Thymus (tissue), 11 donors: Measurements from ENCODE around the gene MED12. TPM values are rescaled to one million over a fixed set of nuclear protein-coding genes. Genes with fewer than 3 reads are reported as not detected.

Source experiments
- DNase-seq, 9 donors: peaks; one replicate each; pipeline ENCODE4 v3.0.0-alpha.2; 2013; ENCODE audit warnings: low spot score in 9 of 9, low read depth in 6 of 9, missing footprints in 1 of 9
- H3K27ac ChIP-seq, 2 donors: one replicate each; pipeline ENCODE4 v1.5.1; 2013; ENCODE audit warnings: control low read depth in 1 of 2, low read depth in 1 of 2, low read length in 1 of 2, mild to moderate bottlenecking in 1 of 2, moderate library complexity in 1 of 2
- H3K27me3 ChIP-seq, 2 donors: one replicate each; pipeline ENCODE4 v1.5.1; 2013; ENCODE audit warnings: low read length in 1 of 2; ENCODE audit not compliant: control insufficient read depth in 2 of 2, insufficient read depth in 1 of 2
- H3K36me3 ChIP-seq, 2 donors: one replicate each; pipeline ENCODE4 v1.5.1; 2013; ENCODE audit warnings: low read length in 1 of 2, mild to moderate bottlenecking in 1 of 2, moderate library complexity in 1 of 2; ENCODE audit not compliant: control insufficient read depth in 2 of 2, insufficient read depth in 2 of 2
- H3K4me1 ChIP-seq, 2 donors: one replicate each; pipeline ENCODE4 v1.5.1; 2013; ENCODE audit warnings: low read length in 2 of 2; ENCODE audit not compliant: control insufficient read depth in 2 of 2, insufficient read depth in 2 of 2
- H3K4me3 ChIP-seq, 2 donors: one replicate each; pipeline ENCODE4 v1.5.1; 2013; ENCODE audit warnings: low read length in 2 of 2, control low read depth in 1 of 2, mild to moderate bottlenecking in 1 of 2
- H3K9me3 ChIP-seq, 2 donors: one replicate each; pipeline ENCODE4 v1.5.1; 2013; ENCODE audit warnings: low read length in 1 of 2, mild to moderate bottlenecking in 1 of 2; ENCODE audit not compliant: control insufficient read depth in 2 of 2, insufficient read depth in 1 of 2
- WGBS: extraction: QIAGEN DNeasy Blood & Tissue Kit; methylation state at CpG from one replicate; pipeline ENCODE4 v1.1.7; 2013; 5-methylcytosine and 5-hydroxymethylcytosine counted together
- polyA plus RNA-seq: library from polyadenylated mRNA; stranded (reverse); fragments of 200-250 nt; gene quantifications from one replicate; pipeline ENCODE4 v1.2.3, GENCODE V29; 2013
- total RNA-seq: library from RNA; stranded (reverse); fragments of 120-200 nt; gene quantifications from one replicate; pipeline ENCODE4 v1.2.4, GENCODE V29; 2013
- donor health status: healthy.

The MED12 gene
- total and polyA plus RNA-seq, 2 donors, result 9.3 to 11.0 TPM

GRCh38 chrX:71117358-71117757 is 1.0 kb upstream of the MED12 start:
- Histone ChIP-seq H3K4me1 (peaks cover 9 to 25% of the 10 kb centered on the region in 2 donors), H3K27ac (no peak overlapping the region), H3K9me3 (no peaks in the 10 kb centered on the region), H3K4me3 (no peak overlapping the region), H3K36me3 (peaks cover 15 to 26% of the 10 kb centered on the region in 2 donors), H3K27me3 (no peaks in the 10 kb centered on the region)
- DNase-seq, result no peak
- 96% methylated on average over 10 of the region's 10 CpGs for WGBS

DNA sequence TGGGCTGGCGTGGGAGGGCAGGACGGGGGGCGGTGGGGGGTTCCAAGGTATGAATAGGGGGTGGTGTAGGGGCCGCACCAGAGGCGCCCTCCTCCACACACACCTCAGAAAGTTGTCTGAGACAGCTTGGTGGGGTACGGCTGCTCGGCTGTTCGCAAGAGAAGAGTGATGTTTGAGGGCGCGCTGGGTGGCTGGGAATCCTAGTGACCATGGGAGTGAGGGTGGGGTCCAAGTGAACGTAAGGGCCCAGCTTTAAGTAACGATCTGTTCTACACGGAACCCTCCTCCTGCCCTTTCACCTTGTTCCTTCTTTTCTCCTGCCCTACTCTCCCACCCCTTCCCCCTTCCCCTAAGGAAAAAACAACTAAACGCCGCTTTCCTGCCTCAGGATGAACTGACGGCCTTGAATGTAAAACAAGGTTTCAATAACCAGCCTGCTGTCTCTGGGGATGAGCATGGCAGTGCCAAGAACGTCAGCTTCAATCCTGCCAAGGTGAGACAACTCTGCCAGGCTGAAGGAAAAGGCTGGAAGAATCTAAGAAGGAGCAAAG is 664 bp downstream of the MED12 start:
- Histone ChIP-seq H3K36me3 (peaks cover 27 to 43% of the 10 kb centered on the region in 2 donors), H3K27ac (peak overlapping the region; percentile 72 to 74), H3K9me3 (no peaks in the 10 kb centered on the region), H3K4me3 (peak overlapping the region; percentile 68 to 83), H3K4me1 (peaks cover 8 to 14% of the 10 kb centered on the region in 2 donors), H3K27me3 (no peaks in the 10 kb centered on the region)
- WGBS, result 8% methylated on average over 17 of the region's 17 CpGs
- DNase-seq, result no peak

DNA sequence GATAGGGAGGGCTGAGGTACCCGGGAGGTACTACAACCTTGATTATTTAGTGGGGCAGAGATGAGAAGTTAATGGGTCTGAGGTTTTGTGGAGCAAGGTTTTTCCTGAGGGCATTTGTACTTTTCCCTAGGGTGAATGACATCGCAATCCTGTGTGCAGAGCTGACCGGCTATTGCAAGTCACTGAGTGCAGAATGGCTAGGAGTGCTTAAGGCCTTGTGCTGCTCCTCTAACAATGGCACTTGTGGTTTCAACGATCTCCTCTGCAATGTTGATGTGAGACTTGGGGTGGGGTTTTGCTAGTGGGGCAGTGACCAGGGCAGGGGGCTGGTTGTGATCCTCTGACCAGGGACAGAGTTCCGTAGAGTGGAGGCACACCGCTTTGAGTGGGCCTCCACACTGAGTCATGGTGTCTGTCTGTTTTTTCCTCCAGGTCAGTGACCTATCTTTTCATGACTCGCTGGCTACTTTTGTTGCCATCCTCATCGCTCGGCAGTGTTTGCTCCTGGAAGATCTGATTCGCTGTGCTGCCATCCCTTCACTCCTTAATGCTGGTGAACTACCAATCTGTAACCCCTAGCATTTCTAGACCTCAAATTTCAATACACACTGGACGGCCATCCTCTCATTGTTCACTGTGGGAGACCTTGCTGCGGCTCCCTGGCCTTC is 9.9 kb downstream of the MED12 start:
- no peak for DNase-seq
- H3K4me3 ChIP-seq, result no peak overlapping the region
- H3K27me3 ChIP-seq, result no peaks in the 10 kb centered on the region
- H3K27ac ChIP-seq, result no peak overlapping the region
- WGBS, result 94% methylated on average over 12 of the region's 12 CpGs
- peaks cover 82 to 88% of the 10 kb centered on the region in 2 donors for H3K36me3 ChIP-seq
- peaks cover 0 to 5% of the 10 kb centered on the region in 2 donors for H3K4me1 ChIP-seq
- no peaks in the 10 kb centered on the region for H3K9me3 ChIP-seq

DNA sequence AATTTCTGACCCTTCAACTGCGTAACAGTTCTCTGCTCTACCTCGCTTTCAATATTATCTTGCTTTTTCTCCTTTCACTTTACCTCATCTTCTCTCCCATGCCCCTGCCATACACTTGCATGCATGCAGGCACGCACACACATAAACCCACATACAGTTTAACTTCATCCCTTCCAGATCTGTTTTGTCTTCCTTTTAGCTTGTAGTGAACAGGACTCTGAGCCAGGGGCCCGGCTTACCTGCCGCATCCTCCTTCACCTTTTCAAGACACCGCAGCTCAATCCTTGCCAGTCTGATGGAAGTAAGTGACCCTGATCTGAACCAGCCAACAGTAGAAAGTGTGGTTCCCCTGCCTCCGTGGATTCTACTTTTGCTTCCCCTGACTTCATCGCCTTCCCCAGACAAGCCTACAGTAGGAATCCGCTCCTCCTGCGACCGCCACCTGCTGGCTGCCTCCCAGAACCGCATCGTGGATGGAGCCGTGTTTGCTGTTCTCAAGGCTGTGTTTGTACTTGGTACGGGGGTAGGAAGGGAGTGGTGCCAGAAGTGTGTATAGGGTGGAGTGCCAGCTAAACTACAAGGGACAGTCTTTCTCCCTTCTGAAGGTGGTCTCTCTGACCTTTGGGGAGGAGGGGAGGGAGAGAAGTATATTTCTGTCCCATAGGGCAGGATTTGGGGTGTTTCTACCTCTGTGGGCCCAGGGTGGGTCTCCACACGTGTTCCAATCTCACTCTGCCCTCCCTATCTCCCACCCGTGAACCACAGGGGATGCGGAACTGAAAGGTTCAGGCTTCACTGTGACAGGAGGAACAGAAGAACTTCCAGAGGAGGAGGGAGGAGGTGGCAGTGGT is 10.7 kb downstream of the MED12 start:
- no peaks in the 10 kb centered on the region for H3K27me3 ChIP-seq
- H3K4me3 ChIP-seq, result no peak overlapping the region
- peaks cover 82 to 84% of the 10 kb centered on the region in 2 donors for H3K36me3 ChIP-seq
- H3K27ac ChIP-seq, result peak overlapping the region in 1 of 2 donors; percentile 42
- H3K9me3 ChIP-seq, result no peaks in the 10 kb centered on the region
- peaks cover 0 to 5% of the 10 kb centered on the region in 2 donors for H3K4me1 ChIP-seq
- 43% methylated on average over 18 of the region's 18 CpGs for WGBS
- peak in 7 of 9 donors; percentile 45 to 86 (median 65) for DNase-seq

DNA sequence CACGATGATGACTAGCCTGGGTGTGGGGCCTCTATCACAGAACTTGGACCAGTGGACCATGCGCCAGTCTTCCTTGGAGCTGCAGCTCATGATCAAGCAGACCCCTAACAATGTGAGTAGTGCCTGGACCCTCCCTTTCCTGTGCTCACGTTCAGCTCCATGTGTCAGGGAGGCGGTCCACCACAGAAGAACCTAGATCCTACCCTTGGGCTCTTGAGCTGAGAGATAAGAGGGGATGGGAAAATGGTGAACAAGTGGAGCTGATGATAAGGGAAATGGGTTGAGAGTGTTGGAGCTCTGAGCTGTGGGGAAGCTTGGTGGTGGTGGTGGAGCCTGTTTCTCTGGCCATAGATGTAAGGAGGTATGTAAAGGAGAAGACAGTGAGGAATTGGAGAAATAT is 13.1 kb downstream of the MED12 start:
- H3K27me3 ChIP-seq, result no peaks in the 10 kb centered on the region
- H3K4me3 ChIP-seq, result no peak overlapping the region
- no peak overlapping the region for H3K27ac ChIP-seq
- 99% methylated on average over 4 of the region's 4 CpGs for WGBS
- H3K4me1 ChIP-seq, result peaks cover 0 to 5% of the 10 kb centered on the region in 2 donors
- H3K9me3 ChIP-seq, result no peaks in the 10 kb centered on the region
- peaks cover 79 to 84% of the 10 kb centered on the region in 2 donors for H3K36me3 ChIP-seq
- no peak for DNase-seq

GRCh38 chrX:71140440-71140839 is 22.0 kb downstream of the MED12 start:
- Histone ChIP-seq H3K27ac (peak overlapping the region in 1 of 2 donors; percentile 24), H3K27me3 (no peaks in the 10 kb centered on the region), H3K4me1 (peaks cover 0 to 7% of the 10 kb centered on the region in 2 donors), H3K9me3 (no peaks in the 10 kb centered on the region), H3K36me3 (peaks cover 47 to 56% of the 10 kb centered on the region in 2 donors), H3K4me3 (no peak overlapping the region)
- DNase-seq, result no peak
- 96% methylated on average over 6 of the region's 6 CpGs for WGBS

DNA sequence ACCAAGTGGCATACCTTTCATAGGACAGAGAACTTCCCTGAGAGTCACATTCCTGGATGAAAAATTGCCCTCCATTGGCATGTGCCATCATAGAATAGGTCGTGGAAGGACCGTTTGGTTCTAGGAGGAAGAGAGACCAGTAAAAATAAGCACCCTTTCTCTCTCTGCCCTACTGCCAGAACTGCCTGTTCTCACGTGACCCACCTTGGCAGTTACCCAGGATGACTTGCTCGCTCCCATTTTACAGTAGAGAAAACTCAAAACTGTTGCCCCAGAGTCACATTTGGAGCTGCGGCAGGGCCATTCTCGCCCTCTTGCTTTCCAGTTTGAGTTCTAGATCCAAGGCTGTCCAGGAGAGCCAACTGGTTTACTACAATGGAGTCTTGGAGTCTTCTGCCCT is 25.1 kb downstream of the MED12 start:
- no peak for DNase-seq
- whole genome bisulfite sequencing, result 88% methylated on average over 6 of the region's 6 CpGs
- Histone ChIP-seq H3K27me3 (no peaks in the 10 kb centered on the region), H3K9me3 (no peaks in the 10 kb centered on the region), H3K4me3 (no peak overlapping the region), H3K4me1 (peaks cover 0 to 19% of the 10 kb centered on the region in 2 donors), H3K27ac (no peak overlapping the region), H3K36me3 (peaks cover 22 to 28% of the 10 kb centered on the region in 2 donors)

DNA sequence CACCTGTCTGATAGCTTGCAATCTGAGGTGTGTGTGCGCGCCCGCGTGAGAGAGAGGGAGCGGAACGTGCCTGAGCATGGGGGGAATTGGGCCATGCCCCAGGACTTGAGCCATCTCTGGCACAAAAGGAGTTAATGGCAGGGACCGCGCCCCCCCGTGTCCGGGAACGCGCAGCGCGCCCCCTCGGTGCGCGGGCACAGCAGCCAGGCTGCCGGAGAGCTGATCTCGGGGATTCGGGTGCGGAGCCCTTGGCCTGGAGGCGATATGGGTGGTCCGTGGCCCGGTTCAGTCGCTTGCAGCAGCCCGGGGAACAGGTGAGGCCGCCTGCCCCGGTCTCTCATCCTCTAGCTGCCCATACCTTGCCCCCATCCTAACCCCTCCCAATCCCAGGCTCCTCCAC is 26.3 kb downstream of the MED12 start, which contains the start of gene NLGN3:
Gene NLGN3, plus strand, starts transcription at position 191 of the 400 bp plus-strand sequence. CDS start 2,909 bp downstream, outside the sequence.
- H3K9me3 ChIP-seq, result no peaks in the 10 kb centered on the region
- H3K27me3 ChIP-seq, result no peaks in the 10 kb centered on the region
- peaks cover 12 to 23% of the 10 kb centered on the region in 2 donors for H3K36me3 ChIP-seq
- no peak within 1 kb of the TSS for H3K4me3 ChIP-seq
- H3K27ac ChIP-seq, result no peak within 1 kb of the TSS
- WGBS, result 64% methylated on average over 28 of the region's 28 CpGs
- no peak for DNase-seq
- peaks cover 0 to 19% of the 10 kb centered on the region in 2 donors for H3K4me1 ChIP-seq
